ENCODE data around the gene AQP1.

AQP1 gene

DNA sequence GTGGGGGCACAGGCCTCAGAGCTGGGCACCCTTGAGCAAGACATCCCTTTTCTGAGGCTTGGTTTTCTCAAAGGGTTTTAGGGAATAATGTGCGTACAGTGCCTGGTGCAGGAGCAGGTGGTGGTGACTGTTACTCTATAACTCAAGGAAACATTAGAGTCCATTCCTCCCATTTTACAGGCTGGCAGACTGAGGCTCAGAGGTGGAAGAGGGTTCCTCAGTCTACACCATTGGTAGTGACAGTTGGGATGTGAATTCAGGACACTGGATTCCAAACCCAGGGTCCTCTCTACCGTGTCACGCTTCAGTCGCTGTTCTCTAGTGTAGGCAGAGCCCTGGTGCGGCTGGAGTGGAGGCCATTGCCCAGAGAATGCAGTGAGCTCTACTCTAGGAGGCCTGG is 40.0 kb upstream of the AQP1 start:
- TF ChIP-seq ARNTL (CRISPR knock-in tag; IDR thresholded peaks at IDR 0.05; ENCODE audit: borderline replicate concordance, low read depth) (no peak), ZC3H10 (CRISPR knock-in tag; IDR thresholded peaks at IDR 0.05) (no peak), GLIS3 (CRISPR knock-in tag; IDR thresholded peaks at IDR 0.05) (no peak), ZFP3 (CRISPR knock-in tag; IDR thresholded peaks at IDR 0.05) (no peak), ZNF8 (CRISPR knock-in tag; IDR thresholded peaks at IDR 0.05) (no peak), TCF4 (CRISPR knock-in tag; IDR thresholded peaks at IDR 0.05; ENCODE audit: borderline replicate concordance) (no peak), PPARA (CRISPR knock-in tag; IDR thresholded peaks at IDR 0.05; ENCODE audit: borderline replicate concordance) (no peak)
- TF ChIP-seq, protein P1, sequence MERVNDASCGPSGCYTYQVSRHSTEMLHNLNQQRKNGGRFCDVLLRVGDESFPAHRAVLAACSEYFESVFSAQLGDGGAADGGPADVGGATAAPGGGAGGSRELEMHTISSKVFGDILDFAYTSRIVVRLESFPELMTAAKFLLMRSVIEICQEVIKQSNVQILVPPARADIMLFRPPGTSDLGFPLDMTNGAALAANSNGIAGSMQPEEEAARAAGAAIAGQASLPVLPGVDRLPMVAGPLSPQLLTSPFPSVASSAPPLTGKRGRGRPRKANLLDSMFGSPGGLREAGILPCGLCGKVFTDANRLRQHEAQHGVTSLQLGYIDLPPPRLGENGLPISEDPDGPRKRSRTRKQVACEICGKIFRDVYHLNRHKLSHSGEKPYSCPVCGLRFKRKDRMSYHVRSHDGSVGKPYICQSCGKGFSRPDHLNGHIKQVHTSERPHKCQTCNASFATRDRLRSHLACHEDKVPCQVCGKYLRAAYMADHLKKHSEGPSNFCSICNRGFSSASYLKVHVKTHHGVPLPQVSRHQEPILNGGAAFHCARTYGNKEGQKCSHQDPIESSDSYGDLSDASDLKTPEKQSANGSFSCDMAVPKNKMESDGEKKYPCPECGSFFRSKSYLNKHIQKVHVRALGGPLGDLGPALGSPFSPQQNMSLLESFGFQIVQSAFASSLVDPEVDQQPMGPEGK (CRISPR knock-in tag; IDR thresholded peaks at IDR 0.05; ENCODE audit: borderline replicate concordance), result no peak
- TF ChIP-seq, protein P2, sequence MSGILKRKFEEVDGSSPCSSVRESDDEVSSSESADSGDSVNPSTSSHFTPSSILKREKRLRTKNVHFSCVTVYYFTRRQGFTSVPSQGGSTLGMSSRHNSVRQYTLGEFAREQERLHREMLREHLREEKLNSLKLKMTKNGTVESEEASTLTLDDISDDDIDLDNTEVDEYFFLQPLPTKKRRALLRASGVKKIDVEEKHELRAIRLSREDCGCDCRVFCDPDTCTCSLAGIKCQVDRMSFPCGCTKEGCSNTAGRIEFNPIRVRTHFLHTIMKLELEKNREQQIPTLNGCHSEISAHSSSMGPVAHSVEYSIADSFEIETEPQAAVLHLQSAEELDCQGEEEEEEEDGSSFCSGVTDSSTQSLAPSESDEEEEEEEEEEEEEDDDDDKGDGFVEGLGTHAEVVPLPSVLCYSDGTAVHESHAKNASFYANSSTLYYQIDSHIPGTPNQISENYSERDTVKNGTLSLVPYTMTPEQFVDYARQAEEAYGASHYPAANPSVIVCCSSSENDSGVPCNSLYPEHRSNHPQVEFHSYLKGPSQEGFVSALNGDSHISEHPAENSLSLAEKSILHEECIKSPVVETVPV (CRISPR knock-in tag; IDR thresholded peaks at IDR 0.05), result no peak
- TF ChIP-seq, protein P3, sequence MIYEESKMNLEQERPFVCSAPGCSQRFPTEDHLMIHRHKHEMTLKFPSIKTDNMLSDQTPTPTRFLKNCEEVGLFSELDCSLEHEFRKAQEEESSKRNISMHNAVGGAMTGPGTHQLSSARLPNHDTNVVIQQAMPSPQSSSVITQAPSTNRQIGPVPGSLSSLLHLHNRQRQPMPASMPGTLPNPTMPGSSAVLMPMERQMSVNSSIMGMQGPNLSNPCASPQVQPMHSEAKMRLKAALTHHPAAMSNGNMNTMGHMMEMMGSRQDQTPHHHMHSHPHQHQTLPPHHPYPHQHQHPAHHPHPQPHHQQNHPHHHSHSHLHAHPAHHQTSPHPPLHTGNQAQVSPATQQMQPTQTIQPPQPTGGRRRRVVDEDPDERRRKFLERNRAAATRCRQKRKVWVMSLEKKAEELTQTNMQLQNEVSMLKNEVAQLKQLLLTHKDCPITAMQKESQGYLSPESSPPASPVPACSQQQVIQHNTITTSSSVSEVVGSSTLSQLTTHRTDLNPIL (CRISPR knock-in tag; IDR thresholded peaks at IDR 0.05; ENCODE audit: low read depth), result no peak
- TF ChIP-seq, protein P4, sequence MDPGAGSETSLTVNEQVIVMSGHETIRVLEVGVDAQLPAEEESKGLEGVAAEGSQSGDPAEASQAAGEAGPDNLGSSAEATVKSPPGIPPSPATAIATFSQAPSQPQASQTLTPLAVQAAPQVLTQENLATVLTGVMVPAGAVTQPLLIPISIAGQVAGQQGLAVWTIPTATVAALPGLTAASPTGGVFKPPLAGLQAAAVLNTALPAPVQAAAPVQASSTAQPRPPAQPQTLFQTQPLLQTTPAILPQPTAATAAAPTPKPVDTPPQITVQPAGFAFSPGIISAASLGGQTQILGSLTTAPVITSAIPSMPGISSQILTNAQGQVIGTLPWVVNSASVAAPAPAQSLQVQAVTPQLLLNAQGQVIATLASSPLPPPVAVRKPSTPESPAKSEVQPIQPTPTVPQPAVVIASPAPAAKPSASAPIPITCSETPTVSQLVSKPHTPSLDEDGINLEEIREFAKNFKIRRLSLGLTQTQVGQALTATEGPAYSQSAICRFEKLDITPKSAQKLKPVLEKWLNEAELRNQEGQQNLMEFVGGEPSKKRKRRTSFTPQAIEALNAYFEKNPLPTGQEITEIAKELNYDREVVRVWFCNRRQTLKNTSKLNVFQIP (CRISPR knock-in tag; IDR thresholded peaks at IDR 0.05; ENCODE audit: borderline replicate concordance, low read depth), result no peak
- TF ChIP-seq, protein P5, sequence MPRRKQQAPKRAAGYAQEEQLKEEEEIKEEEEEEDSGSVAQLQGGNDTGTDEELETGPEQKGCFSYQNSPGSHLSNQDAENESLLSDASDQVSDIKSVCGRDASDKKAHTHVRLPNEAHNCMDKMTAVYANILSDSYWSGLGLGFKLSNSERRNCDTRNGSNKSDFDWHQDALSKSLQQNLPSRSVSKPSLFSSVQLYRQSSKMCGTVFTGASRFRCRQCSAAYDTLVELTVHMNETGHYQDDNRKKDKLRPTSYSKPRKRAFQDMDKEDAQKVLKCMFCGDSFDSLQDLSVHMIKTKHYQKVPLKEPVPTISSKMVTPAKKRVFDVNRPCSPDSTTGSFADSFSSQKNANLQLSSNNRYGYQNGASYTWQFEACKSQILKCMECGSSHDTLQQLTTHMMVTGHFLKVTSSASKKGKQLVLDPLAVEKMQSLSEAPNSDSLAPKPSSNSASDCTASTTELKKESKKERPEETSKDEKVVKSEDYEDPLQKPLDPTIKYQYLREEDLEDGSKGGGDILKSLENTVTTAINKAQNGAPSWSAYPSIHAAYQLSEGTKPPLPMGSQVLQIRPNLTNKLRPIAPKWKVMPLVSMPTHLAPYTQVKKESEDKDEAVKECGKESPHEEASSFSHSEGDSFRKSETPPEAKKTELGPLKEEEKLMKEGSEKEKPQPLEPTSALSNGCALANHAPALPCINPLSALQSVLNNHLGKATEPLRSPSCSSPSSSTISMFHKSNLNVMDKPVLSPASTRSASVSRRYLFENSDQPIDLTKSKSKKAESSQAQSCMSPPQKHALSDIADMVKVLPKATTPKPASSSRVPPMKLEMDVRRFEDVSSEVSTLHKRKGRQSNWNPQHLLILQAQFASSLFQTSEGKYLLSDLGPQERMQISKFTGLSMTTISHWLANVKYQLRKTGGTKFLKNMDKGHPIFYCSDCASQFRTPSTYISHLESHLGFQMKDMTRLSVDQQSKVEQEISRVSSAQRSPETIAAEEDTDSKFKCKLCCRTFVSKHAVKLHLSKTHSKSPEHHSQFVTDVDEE (CRISPR knock-in tag; IDR thresholded peaks at IDR 0.05), result no peak
- ATAC-seq, result no peak

DNA sequence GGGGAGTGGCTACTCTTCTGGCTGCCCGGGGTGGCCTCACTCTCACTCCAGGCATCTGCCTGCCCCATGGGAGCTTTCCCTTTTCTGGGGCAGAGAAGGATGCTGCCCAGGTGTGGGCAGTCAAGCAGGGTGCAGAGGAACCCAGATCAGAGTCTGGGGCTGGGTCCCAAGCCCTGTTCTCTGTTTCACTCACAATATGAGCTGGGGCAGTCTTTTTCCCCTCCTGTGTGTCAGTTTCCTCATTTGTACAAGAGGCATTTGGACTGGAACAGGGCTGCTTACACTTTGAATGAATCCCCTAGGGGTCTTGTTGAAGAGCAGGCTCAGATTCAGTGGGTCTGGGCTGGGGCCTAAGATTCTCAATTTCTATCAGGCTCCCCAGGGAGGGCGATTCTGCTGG is 38.4 kb upstream of the AQP1 start:
- TF ChIP-seq ESRRG (CRISPR knock-in tag; IDR thresholded peaks at IDR 0.05), result no peak
- no peak for TF ChIP-seq TOX (CRISPR knock-in tag; IDR thresholded peaks at IDR 0.05; ENCODE audit: borderline replicate concordance)
- no peak for TF ChIP-seq ZFP3 (CRISPR knock-in tag; IDR thresholded peaks at IDR 0.05)
- no peak for TF ChIP-seq ZFP30 (CRISPR knock-in tag; IDR thresholded peaks at IDR 0.05)
- TF ChIP-seq, protein P3 (CRISPR knock-in tag; IDR thresholded peaks at IDR 0.05; ENCODE audit: low read depth), result no peak
- TF ChIP-seq ZNF70 (CRISPR knock-in tag; IDR thresholded peaks at IDR 0.05), result no peak
- no peak for TF ChIP-seq ZNF565 (CRISPR knock-in tag; conservative IDR thresholded peaks at IDR 0.05; ENCODE audit: low read depth)
- no peak for TF ChIP-seq OSR1 (CRISPR knock-in tag; IDR thresholded peaks at IDR 0.05)
- TF ChIP-seq ISL1 (CRISPR knock-in tag; IDR thresholded peaks at IDR 0.05), result no peak
- no peak for TF ChIP-seq PPARA (CRISPR knock-in tag; IDR thresholded peaks at IDR 0.05; ENCODE audit: borderline replicate concordance)
- no peak for TF ChIP-seq ZNF8 (CRISPR knock-in tag; IDR thresholded peaks at IDR 0.05)
- TF ChIP-seq SNAI2 (CRISPR knock-in tag; IDR thresholded peaks at IDR 0.05), result no peak
- no peak for TF ChIP-seq BACH2 (CRISPR knock-in tag; IDR thresholded peaks at IDR 0.05; ENCODE audit: borderline replicate concordance)
- no peak for TF ChIP-seq ARNTL (CRISPR knock-in tag; IDR thresholded peaks at IDR 0.05; ENCODE audit: borderline replicate concordance, low read depth)
- no peak for ATAC-seq
